GM23338 (cell line): ENCODE measurements around the gene PCF11. TPM values are rescaled to one million over a fixed set of nuclear protein-coding genes. Genes with fewer than 3 reads are reported as not detected.

ENCODE experiments used
- ATAC-seq: fragments of 200-7000 bp; cut with Tn5 transposase; 3 replicates; pipeline ENCODE4 v1.9.1; 2020
- DNase-seq: peaks from one replicate; pipeline ENCODE4 v3.0.0-alpha.2; 2015; ENCODE audit warnings: low spot score
- H2AFZ ChIP-seq: fragments of 200-600 bp; sonication (generic); 2 replicates; pipeline ENCODE4 v1.8.0; 2016; ENCODE audit warnings: antibody characterized with exemption, mild to moderate bottlenecking, moderate library complexity
- H3F3A ChIP-seq: fragments of 200-600 bp; sonication (generic); replicated peaks from 2 replicates; pipeline ENCODE4 v1.8.0; 2017; ENCODE audit warnings: antibody characterized with exemption, mixed run types, low read depth
- H3K27ac ChIP-seq: fragments of 200-600 bp; sonication (generic); 2 replicates; pipeline ENCODE4 v1.6.1; 2016; ENCODE audit warnings: low read depth
- H3K27me3 ChIP-seq: fragments of 200-600 bp; sonication (generic); 2 replicates; pipeline ENCODE4 v1.8.0; 2016; ENCODE audit warnings: mild to moderate bottlenecking, mixed run types, moderate library complexity; ENCODE audit not compliant: insufficient read depth
- H3K36me3 ChIP-seq: fragments of 200-600 bp; sonication (generic); 2 replicates; pipeline ENCODE4 v1.8.0; 2016; ENCODE audit warnings: mild to moderate bottlenecking; ENCODE audit not compliant: insufficient read depth
- H3K4me1 ChIP-seq: fragments of 200-600 bp; sonication (generic); 2 replicates; pipeline ENCODE4 v1.8.0; 2016; ENCODE audit warnings: mild to moderate bottlenecking, moderate library complexity; ENCODE audit not compliant: insufficient read depth
- H3K4me2 ChIP-seq: fragments of 200-600 bp; sonication (generic); 2 replicates; pipeline ENCODE4 v1.7.1; 2017; ENCODE audit warnings: mixed run types
- H3K4me3 ChIP-seq: fragments of 200-600 bp; sonication (generic); 2 replicates; pipeline ENCODE4 v1.6.1; 2016; ENCODE audit warnings: mixed run types
- H3K79me2 ChIP-seq: fragments of 200-600 bp; sonication (generic); replicated peaks from 2 replicates; pipeline ENCODE4 v1.8.0; 2017; ENCODE audit warnings: mild to moderate bottlenecking; ENCODE audit not compliant: insufficient read depth
- H3K9me2 ChIP-seq: fragments of 200-600 bp; sonication (generic); 2 replicates; pipeline ENCODE4 v1.8.0; 2017; ENCODE audit not compliant: insufficient read depth
- H4K20me1 ChIP-seq: fragments of 200-600 bp; sonication (generic); replicated peaks from 2 replicates; pipeline ENCODE4 v1.8.0; 2017; ENCODE audit warnings: mild to moderate bottlenecking; ENCODE audit not compliant: insufficient read depth
- H3K27ac Mint-ChIP-seq: 2 replicates; pipeline ENCODE4 v1.8.0; 2020; ENCODE audit warnings: inconsistent platforms, mild to moderate bottlenecking, moderate library complexity, mixed read lengths
- H3K27me3 Mint-ChIP-seq: 3 replicates; pipeline ENCODE4 v1.8.0; 2022; ENCODE audit warnings: low read depth, mild to moderate bottlenecking, moderate library complexity, mixed read lengths, inconsistent platforms; ENCODE audit not compliant: insufficient read depth, poor library complexity
- H3K36me3 Mint-ChIP-seq: 3 replicates; pipeline ENCODE4 v1.8.0; 2021; ENCODE audit warnings: low read depth, mild to moderate bottlenecking, inconsistent platforms, moderate library complexity, mixed read lengths
- H3K4me1 Mint-ChIP-seq: 3 replicates; pipeline ENCODE4 v1.8.0; 2020; ENCODE audit warnings: mild to moderate bottlenecking, inconsistent platforms, mixed read lengths
- H3K4me3 Mint-ChIP-seq: 3 replicates; pipeline ENCODE4 v1.8.0; 2021; ENCODE audit warnings: moderate library complexity, mild to moderate bottlenecking, inconsistent platforms, mixed read lengths
- H3K9me3 Mint-ChIP-seq: 3 replicates; pipeline ENCODE4 v1.8.0; 2020; ENCODE audit warnings: moderate library complexity, mild to moderate bottlenecking, inconsistent platforms, mixed read lengths
- CREB1 ChIP-seq: fragments of 250-450 bp; sonication (Bioruptor Pico); IDR thresholded peaks from 2 replicates; pipeline ENCODE4 v1.5.0; 2020; ENCODE audit warnings: low read depth, mild to moderate bottlenecking, moderate library complexity
- CTCF ChIP-seq, 2 experiments: fragments of 200-600 bp in 1 of 2; sonication (generic) in 1 of 2; conservative IDR thresholded peaks; 2 replicates each; pipeline versions ENCODE4 v1.5.1 to v1.6.1; 2016 to 2017; ENCODE audit warnings: antibody characterized with exemption in 2 of 2, low read depth in 2 of 2, mild to moderate bottlenecking in 2 of 2, moderate library complexity in 1 of 2
- EZH2 ChIP-seq: fragments of 200-600 bp; sonication (generic); IDR thresholded peaks from one replicate; pipeline ENCODE4 v1.8.0; 2017; ENCODE audit warnings: antibody characterized with exemption, mild to moderate bottlenecking, low read depth; ENCODE audit not compliant: unreplicated experiment
- EZH2phosphoT487 ChIP-seq: fragments of 200-600 bp; sonication (generic); IDR thresholded peaks from one replicate; pipeline ENCODE4 v1.8.1; 2018; ENCODE audit warnings: antibody characterized with exemption; ENCODE audit not compliant: unreplicated experiment
- JUNB ChIP-seq: IDR thresholded peaks from one replicate; pipeline ENCODE4 v1.6.1; 2016; ENCODE audit warnings: antibody characterized with exemption; ENCODE audit not compliant: unreplicated experiment
- NANOG ChIP-seq: IDR thresholded peaks from 2 replicates; pipeline ENCODE4 v1.6.1; 2016; ENCODE audit warnings: antibody characterized with exemption, borderline replicate concordance
- POLR2AphosphoS5 ChIP-seq: IDR thresholded peaks from 2 replicates; pipeline ENCODE4 v1.6.1; 2016; ENCODE audit warnings: antibody characterized with exemption, low read depth
- REST ChIP-seq: IDR thresholded peaks from one replicate; pipeline ENCODE4 v1.6.1; 2018; ENCODE audit warnings: antibody characterized with exemption; ENCODE audit not compliant: unreplicated experiment
- STAT1 ChIP-seq: IDR thresholded peaks from one replicate; pipeline ENCODE4 v1.6.1; 2016; ENCODE audit warnings: antibody characterized with exemption; ENCODE audit not compliant: unreplicated experiment
- ZNF114 ChIP-seq: fragments of 250-450 bp; sonication (Bioruptor Pico); IDR thresholded peaks from 2 replicates; pipeline ENCODE4 v1.5.0; 2020; ENCODE audit warnings: mild to moderate bottlenecking, moderate library complexity
- ZNF331 ChIP-seq: fragments of 250-450 bp; sonication (Bioruptor Pico); IDR thresholded peaks from 2 replicates; pipeline ENCODE4 v1.5.0; 2020; ENCODE audit warnings: low read depth, mild to moderate bottlenecking, moderate library complexity
- ZNF462 ChIP-seq: fragments of 250-450 bp; sonication (Bioruptor Pico); IDR thresholded peaks from 2 replicates; pipeline ENCODE4 v1.5.0; 2020; ENCODE audit warnings: mild to moderate bottlenecking, moderate library complexity
- polyA plus RNA-seq: library from polyadenylated mRNA; unstranded; fragments of >200 nt; fragmentation: Nextera tagmentation; extraction: Ambion mirVana; gene quantifications from 2 replicates; pipeline ENCODE4 v1.2.1, GENCODE V29; 2016
- total RNA-seq: library from RNA; depleted of rRNA; stranded (reverse); fragments of >200 nt; shearing (Covaris generic); gene quantifications from 2 replicates; pipeline ENCODE4 v1.2.3, GENCODE V29; 2014
- TF ChIP-seq, protein P1 (sequence below): IDR thresholded peaks from 2 replicates; pipeline ENCODE4 v1.6.1; 2016; ENCODE audit warnings: antibody characterized with exemption

PCF11 gene
- total and polyA plus RNA-seq, 2 experiments from 2014 or later, result 23.0 to 44.2 TPM

- no peaks in the 10 kb centered on the region for H4K20me1 ChIP-seq
- Mint-ChIP-seq H3K9me3 (no peaks in the 10 kb centered on the region), H3K27me3 (no peaks in the 10 kb centered on the region), H3K4me1 (no peaks in the 10 kb centered on the region; the same call in 2 of the 3 replicates), H3K27ac (no peak overlapping the region), H3K4me3 (no peak overlapping the region), H3K36me3 (no peaks in the 10 kb centered on the region)
- no peak overlapping the region for H3K4me3 ChIP-seq
- no peaks in the 10 kb centered on the region for H3K9me2 ChIP-seq
- H3K36me3 ChIP-seq, result no peaks in the 10 kb centered on the region
- DNase-seq (no peak), ATAC-seq (no peak)
- H3K27me3 ChIP-seq, result no peaks in the 10 kb centered on the region
- no peaks in the 10 kb centered on the region for H3K79me2 ChIP-seq
- H2AFZ ChIP-seq, result no peak overlapping the region
- H3K4me2 ChIP-seq, result no peak overlapping the region
- H3K27ac ChIP-seq, result no peak overlapping the region
- TF ChIP-seq CTCF (conservative IDR thresholded peaks at IDR 0.05; ENCODE audit: low read depth in 2 of 2) (no peak), STAT1 (no peak), ZNF114 (no peak), EZH2phosphoT487 (no peak), CREB1 (CRISPR knock-in tag) (no peak), EZH2 (no peak), POLR2AphosphoS5 (no peak), REST (no peak), NANOG (no peak), JUNB (no peak), ZNF331 (CRISPR knock-in tag) (no peak), ZNF462 (no peak)
- TF ChIP-seq, protein P1, sequence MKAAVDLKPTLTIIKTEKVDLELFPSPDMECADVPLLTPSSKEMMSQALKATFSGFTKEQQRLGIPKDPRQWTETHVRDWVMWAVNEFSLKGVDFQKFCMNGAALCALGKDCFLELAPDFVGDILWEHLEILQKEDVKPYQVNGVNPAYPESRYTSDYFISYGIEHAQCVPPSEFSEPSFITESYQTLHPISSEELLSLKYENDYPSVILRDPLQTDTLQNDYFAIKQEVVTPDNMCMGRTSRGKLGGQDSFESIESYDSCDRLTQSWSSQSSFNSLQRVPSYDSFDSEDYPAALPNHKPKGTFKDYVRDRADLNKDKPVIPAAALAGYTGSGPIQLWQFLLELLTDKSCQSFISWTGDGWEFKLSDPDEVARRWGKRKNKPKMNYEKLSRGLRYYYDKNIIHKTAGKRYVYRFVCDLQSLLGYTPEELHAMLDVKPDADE, result no peak
- no peaks in the 10 kb centered on the region for H3F3A ChIP-seq
- H3K4me1 ChIP-seq, result no peaks in the 10 kb centered on the region
Observed at GRCh38 chr11:83150450-83150849, 6.5 kb upstream of the PCF11 start.
